DMS153 (cell line): ENCODE data around the gene RGS6.

Source experiments
- DNase-seq: peaks from one replicate; lab custom pipeline; 2025; lab: John Stamatoyannopoulos, UW

The RGS6 gene

DNA sequence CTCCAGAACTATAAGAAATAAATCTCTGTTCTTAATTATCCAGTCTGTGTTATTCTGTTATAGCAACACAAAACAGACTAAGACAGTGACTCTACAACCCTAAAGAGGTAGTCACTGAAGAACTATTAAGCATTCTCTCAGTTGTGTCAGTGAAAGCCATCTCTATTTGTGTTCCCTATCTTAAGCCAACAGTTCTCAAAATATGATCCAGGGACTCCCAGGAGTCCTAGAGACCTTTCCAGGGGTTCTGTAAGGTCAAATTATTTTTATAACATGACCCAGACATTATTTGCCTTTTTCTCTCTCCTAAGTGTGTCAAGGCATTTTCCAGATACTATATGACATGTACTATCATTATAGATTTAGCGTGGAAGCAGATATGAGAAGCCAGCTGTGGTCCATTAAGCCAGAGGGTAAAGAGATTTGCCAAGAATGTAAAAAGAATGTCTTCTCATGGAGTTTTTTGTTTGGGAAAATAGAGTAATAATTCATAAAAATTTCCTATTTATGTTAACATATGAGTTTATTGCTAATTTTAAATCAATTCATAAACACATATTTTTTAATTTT is 315.8 kb downstream of the RGS6 start:
- DNase-seq, result no peak

GRCh38 chr14:72253503-72253902 is 321.3 kb downstream of the RGS6 start:
- no peak for DNase-seq

- no peak for DNase-seq
Measured at GRCh38 chr14:72254202-72254936, 322.1 kb downstream of the RGS6 start.

- no peak for DNase-seq
Measured at GRCh38 chr14:72254937-72255472, 322.8 kb downstream of the RGS6 start.

GRCh38 chr14:72256055-72256454 is 323.8 kb downstream of the RGS6 start:
- no peak for DNase-seq

GRCh38 chr14:72261068-72261467 is 328.8 kb downstream of the RGS6 start:
- no peak for DNase-seq

DNA sequence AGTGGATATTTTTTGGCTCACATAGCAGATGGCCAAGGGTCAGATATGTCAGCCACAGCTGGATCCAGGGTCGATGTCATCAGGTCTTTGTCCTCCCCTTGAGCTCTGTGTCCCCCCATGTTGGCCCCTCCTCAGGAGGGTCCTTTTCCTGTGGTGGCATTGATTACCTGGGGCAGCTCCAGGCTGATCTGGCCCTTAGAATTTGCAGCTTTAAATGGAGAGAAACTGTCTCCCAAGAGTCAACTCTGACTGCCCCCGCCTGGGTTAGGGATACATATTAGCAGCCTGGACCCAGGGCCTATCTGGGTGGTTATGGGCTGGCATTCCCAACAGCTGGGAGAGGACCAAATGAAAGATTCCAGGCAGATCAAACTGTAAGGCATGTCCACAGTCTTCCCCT is 330.5 kb downstream of the RGS6 start:
- no peak for DNase-seq

GRCh38 chr14:72264716-72265115 is 332.5 kb downstream of the RGS6 start:
- no peak for DNase-seq

DNA sequence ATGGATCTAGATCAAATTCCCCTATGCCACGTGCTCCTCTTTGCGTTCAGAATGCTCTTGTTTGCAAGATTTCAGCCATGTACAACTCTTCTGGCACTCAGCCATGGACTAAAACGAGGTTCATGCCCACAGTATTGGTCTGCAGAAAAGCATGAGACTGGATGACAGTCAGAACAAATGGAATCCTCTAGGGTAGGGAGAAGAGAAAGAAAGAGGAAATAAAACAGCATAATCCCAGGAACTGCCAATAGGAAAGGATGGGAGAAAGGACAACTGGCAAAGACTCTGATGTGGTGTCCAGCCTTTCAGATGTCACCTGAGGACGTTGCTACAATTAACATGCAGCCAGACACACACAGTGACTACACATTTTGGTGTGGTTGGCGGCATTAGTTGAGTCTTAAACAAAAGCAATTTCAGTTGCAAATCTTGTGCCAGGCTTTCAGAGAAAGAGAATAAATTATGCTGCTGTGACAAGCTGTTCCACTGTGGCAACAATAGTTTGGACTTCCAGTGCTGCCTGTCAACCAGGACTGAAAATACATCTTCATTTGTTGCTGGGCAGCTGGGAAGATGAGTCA is 338.0 kb downstream of the RGS6 start:
- no peak for DNase-seq

GRCh38 chr14:72270749-72271148 is 338.5 kb downstream of the RGS6 start:
- DNase-seq, result no peak

DNA sequence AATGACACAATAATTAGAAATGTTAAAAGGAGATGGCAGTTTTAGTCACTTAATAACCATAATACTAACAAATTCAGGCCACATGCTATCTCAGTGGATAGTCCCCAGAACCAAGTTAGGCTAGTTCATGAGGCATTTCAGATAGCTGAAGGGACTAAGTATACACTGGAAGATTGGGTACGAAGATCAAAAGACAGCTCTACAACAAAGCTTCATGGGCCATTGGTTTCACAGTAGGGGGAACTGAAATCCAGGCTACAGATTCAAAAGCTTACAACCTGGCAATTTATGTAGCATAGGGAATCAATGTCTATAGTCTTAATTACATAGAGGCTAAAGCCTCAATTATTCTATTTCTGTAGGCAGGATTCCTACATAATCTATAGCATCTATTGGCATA is 343.0 kb downstream of the RGS6 start:
- DNase-seq, result no peak

DNA sequence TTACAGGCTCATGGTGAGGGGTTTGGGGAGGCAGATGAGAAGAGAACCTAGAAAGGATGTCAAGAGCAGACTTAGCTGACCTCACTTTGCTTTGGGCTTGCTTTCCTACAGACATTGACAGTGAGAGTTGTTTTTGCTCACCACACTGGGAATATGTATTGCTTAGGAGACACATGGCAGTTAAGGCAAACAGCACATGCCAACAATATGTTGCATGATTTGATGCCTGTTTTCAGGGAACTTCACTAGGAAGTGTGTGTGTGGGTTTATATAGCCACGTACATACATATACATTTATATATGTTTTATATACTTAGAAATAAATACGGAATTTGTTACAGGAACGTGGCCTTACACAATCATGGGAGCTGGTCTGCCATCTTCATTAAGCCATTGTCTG is 346.1 kb downstream of the RGS6 start:
- no peak for DNase-seq

DNA sequence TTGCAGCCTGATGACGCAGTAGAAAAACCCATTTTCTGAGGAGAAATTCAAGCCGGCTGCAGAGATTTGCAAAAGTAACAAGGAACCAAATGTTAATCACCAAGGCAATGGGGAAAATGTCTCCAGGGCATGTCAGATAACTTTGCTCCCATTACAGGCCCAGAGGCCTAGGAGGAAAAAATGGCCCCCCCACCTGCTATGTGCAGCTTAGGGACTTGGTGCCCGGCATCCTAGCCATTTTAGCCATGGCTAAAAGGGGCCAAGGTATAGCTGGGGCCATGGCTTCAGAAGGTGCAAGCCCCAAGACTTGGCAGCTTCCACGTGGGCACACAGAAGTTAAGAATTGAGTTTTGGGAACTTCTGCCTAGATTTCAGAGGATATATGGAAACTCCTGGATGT is 351.9 kb downstream of the RGS6 start:
- DNase-seq, result no peak

DNA sequence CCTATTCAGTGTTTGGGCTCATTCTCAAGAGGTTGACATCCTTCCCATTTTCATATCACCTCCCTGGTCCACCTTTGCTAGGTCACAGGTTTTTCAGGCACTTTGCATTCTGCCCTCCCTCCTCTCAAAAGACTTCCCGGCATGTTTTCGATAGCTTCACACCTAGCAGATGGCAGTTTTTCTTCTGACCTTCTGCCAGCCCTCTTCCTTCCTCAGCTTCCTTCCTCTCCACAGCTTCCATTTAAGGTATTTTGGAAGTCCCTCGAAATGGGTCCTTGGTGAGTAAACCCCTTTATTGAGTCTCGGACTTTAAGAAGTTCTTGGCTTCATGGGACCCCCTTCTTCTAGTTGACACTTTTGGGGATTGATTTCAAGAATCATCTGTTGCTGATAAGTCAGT is 358.0 kb downstream of the RGS6 start:
- no peak for DNase-seq

DNA sequence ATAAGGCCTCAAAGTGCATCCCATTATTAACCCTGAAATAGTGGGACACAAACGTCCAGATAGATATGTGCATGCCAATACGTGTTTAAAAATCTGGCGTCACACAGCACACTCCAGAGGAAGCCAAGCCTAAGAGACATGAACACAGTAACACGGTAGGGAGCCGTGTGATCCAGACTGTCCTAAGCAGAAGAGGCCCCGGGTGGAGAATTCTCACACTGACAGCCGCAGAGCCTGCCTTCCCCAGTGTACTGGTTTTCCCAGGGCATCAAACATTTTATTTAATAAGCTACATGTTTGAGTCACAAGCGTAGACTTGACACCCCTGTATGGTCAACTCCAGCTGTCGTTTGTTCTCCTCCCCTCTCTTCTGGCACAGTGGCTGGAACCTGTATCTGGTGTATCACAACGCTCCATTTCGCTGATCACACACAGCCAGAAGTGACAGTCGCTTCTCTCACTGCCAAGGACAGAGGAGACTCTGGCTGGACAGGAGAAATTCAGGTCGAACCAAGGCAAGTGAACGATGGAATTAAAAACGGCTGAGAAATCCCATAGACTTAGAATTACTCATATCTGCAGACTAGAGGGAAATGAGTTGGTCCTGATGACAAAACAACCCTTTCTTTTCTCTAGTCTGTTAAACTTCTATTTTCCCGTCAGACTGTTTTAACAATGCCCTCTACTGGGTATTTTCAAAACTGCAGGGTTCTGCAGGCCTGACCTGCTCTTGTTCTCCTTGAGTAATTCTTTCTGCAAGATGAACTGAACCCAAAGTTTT is 359.9 kb downstream of the RGS6 start:
- no peak for DNase-seq

- no peak for DNase-seq
Measured at GRCh38 chr14:72292689-72293024, 360.4 kb downstream of the RGS6 start.

DNA sequence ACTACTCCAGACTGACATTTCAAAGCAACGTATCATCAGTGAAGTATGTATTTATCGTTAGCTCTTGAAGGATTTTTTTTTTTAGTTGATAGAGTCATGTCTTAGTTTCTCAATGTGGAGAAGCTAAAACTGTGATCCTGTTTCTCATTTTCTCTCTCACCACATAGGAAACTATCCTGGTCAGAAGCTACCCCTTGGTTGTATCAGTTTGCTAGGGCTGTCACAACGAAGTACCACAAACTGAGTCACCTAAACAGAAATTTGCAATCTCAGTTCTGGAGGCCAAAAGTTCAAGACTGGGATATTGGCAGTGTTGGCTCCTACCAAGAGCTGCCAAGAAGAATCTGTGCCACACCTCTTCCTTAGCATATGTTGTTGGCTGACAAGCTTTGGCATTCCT is 369.1 kb downstream of the RGS6 start:
- no peak for DNase-seq

DNA sequence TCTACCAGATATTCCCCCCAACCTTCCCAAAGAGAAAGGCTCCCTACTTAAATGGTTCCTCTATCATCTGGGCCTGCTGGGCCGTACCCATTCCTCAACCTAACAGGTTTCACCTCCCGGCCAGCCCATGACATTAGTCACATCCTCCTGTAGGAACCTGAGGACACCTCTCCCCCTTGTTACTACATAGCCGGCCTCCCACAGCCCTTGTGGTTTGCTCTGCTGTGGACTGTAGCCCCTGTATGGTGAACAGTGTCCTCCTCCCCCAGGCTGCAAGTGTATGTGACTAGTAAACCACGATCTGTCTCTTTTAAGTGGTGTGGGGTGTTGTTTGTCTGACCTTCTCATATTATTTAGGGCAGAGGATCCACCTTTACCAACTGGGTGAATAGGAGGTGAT is 371.7 kb downstream of the RGS6 start:
- no peak for DNase-seq

DNA sequence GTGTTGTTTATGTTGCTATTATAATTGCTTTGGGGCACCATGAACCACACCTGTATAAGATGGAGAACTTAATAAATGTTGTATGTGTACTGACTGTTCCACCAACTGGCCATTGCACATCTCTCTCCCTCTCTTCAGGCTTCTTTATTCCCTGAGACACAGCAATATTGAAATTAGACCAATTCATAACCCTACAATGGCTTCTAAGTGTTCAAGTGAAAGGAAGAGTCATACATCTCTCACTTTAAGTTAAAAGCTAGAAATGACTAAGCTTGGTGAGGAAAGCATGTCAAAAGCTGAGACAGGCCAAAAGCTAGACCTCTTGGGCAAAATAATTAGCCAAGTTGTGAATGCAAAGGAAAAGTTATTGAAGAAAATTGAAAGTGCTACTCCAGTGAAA is 373.3 kb downstream of the RGS6 start:
- DNase-seq, result no peak

DNA sequence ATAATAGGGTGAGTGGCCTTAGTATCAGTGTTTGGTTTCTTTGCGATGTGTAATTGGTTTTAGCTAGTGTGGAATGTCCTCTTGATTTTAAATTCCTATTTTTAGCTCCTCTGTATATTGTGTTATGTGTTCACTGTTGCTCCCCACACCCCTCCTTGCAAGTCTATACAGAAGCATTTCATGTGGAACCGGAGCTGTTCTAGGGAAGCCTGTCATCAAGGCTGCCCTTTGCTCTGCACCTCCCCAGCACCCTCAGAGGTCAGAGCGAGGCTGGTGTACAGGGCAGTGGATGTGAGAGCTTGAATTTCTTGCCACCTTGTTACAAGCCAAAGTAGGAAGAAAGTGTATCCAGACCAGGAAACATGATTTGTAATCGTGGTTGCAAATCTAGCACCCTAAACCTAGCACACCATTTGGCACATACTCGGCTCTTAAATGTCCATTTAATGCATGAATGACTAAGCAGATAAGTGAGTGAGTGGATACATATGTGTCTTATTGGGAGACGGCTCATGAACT is 376.8 kb downstream of the RGS6 start:
- DNase-seq, result no peak

GRCh38 chr14:72311116-72311515 is 378.9 kb downstream of the RGS6 start:
- DNase-seq, result no peak

DNA sequence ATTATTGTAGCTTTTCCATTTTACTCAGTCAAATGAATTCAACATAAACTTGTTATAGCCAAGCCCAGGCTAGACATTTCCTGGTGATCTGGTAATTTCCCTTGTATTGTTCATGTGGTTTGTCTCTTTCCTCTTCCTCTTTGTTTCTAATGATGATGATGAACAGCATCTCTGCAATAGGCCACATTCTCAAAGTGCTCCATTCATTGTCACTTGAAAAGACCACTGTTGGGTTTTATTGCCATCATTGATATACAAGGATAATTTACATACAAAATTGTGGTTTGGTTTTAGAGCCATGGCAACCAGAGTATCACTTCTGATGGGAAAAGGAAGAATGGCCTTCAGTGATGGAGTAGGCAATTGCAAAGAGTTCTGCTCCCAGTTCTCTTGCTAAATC is 379.3 kb downstream of the RGS6 start:
- no peak for DNase-seq
